ENCODE data around the gene APIP. TPM values are rescaled to one million over a fixed set of nuclear protein-coding genes. Genes with fewer than 3 reads are reported as not detected.

APIP gene
- polyA plus RNA-seq, 1 of the 3 experiments (the other 2 are of a cell fraction): 21.3 TPM

GRCh38 chr11:34855021-34855753 lies 61.0 kb downstream of the APIP start (continued):
- TF ChIP-seq CTCF (IDR thresholded peaks at IDR 0.05): no peak

GRCh38 chr11:34851916-34852315 lies 64.3 kb downstream of the APIP start:
- no peaks in the 10 kb centered on the region for H3K9me3 ChIP-seq
- TF ChIP-seq EZH2phosphoT487 (IDR thresholded peaks at IDR 0.05; ENCODE audit: borderline replicate concordance, low read depth) (no peak), NRF1 (IDR thresholded peaks at IDR 0.05; ENCODE audit: low read depth, low read length) (no peak), FOXM1 (IDR thresholded peaks at IDR 0.05; ENCODE audit: low read depth) (no peak), TAF1 (IDR thresholded peaks at IDR 0.05; ENCODE audit: borderline replicate concordance, low read depth, low read length) (no peak), YY1 (IDR thresholded peaks at IDR 0.05; ENCODE audit: low read depth) (no peak), REST (IDR thresholded peaks at IDR 0.05; ENCODE audit: low read depth, low read length) (no peak), FOSL2 (IDR thresholded peaks at IDR 0.05; ENCODE audit: borderline replicate concordance, low read depth) (no peak), TEAD4 (IDR thresholded peaks at IDR 0.05; ENCODE audit: borderline replicate concordance, insufficient read depth) (no peak), RCOR1 (IDR thresholded peaks at IDR 0.05; ENCODE audit: low read length) (no peak), MXI1 (IDR thresholded peaks at IDR 0.05; ENCODE audit: low read depth, low read length) (no peak), CTCF (IDR thresholded peaks at IDR 0.05) (no peak), RXRA (IDR thresholded peaks at IDR 0.05; ENCODE audit: borderline replicate concordance, low read depth) (no peak), CHD2 (IDR thresholded peaks at IDR 0.05; ENCODE audit: low read length, partially characterized antibody) (no peak), GABPA (IDR thresholded peaks at IDR 0.05; ENCODE audit: low read depth) (no peak), USF2 (IDR thresholded peaks at IDR 0.05; ENCODE audit: borderline replicate concordance, low read depth, low read length) (no peak), IRF3 (IDR thresholded peaks at IDR 0.05; ENCODE audit: low read depth, low read length) (no peak), RFX5 (IDR thresholded peaks at IDR 0.05; ENCODE audit: low read length) (no peak), SIN3A (IDR thresholded peaks at IDR 0.05; ENCODE audit: borderline replicate concordance, low read depth, low read length) (no peak), EP300 (IDR thresholded peaks at IDR 0.05; ENCODE audit: borderline replicate concordance in 1 of 2, low read depth in 1 of 2, low read length in 1 of 2) (no peak)
- no peak overlapping the region for H3K9ac ChIP-seq
- DNase-seq: no peak
- H3K4me2 ChIP-seq: no peak overlapping the region
- peaks cover 1% of the 10 kb centered on the region; the same call in 1 of the 2 replicates for H3K27me3 ChIP-seq (ENCODE audit: insufficient read depth)
- H2AFZ ChIP-seq (ENCODE audit: low read depth): no peak overlapping the region
- no peaks in the 10 kb centered on the region for H3K36me3 ChIP-seq (replicated peaks in 1 of 2; ENCODE audit: control insufficient read depth in 1 of 2, insufficient read depth in 2 of 2, low read length in 1 of 2)
- H3F3A ChIP-seq (replicated peaks; ENCODE audit: insufficient read depth): no peaks in the 10 kb centered on the region
- no peaks in the 10 kb centered on the region for H3K9me2 ChIP-seq
- ChIA-PET CTCF (no interaction called here), POLR2A (no interaction called here)
- no peak overlapping the region for H3K27ac ChIP-seq (ENCODE audit: low read depth in 2 of 2, low read length in 1 of 2)
- H3K4me3 ChIP-seq (ENCODE audit: low read depth in 2 of 2, low read length in 1 of 2): no peak overlapping the region
- H4K20me1 ChIP-seq (ENCODE audit: insufficient read depth): no peaks in the 10 kb centered on the region
- H3K79me2 ChIP-seq (ENCODE audit: insufficient read depth): no peaks in the 10 kb centered on the region
- H3K4me1 ChIP-seq (ENCODE audit: control insufficient read depth in 1 of 2, insufficient read depth in 2 of 2, low read depth in 1 of 2, low read length in 1 of 2): no peaks in the 10 kb centered on the region

Measured in SK-N-SH (cell line).